ENCODE measurements around the gene MATN4.

Gene MATN4

DNA sequence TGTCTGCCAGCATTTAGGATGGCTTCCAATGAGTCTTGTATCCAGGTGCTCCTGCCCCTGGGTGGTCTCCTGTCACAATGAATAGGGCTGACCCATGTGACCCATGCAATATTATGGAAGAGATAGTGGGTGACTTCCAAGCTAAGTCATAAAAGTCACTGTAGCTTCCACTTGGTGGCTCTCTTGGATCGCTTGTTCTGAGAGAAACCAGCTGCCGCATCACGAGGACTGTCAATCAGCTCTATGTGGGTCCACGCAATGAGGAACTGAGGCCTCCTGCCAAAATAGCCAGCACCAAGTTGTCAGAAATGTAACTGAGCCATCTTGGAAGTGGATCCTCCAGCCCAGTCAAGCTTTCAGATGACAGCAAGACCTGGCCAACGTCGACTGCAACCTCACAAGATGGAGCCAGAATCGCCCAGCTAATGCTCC is 14.9 kb upstream of the MATN4 start:
- no peaks in the 10 kb centered on the region for H3K9me3 ChIP-seq (ENCODE audit: low read length)
- H3K9ac ChIP-seq (ENCODE audit: low read length) = no peak overlapping the region
- H3K4me1 ChIP-seq (ENCODE audit: insufficient read depth, low read length) = no peaks in the 10 kb centered on the region
- peaks cover 19% of the 10 kb centered on the region for H3K36me3 ChIP-seq (ENCODE audit: insufficient read depth, low read length)
- no peaks in the 10 kb centered on the region for H3K27me3 ChIP-seq (ENCODE audit: control insufficient read depth in 1 of 2, insufficient read depth in 2 of 2, low read length in 2 of 2)
- H3K27ac ChIP-seq (ENCODE audit: low read depth, low read length) = no peak overlapping the region
- H3K4me3 ChIP-seq (ENCODE audit: low read depth in 1 of 2, low read length in 2 of 2) = no peak overlapping the region

- H3K27ac ChIP-seq (ENCODE audit: low read depth, low read length) = no peak overlapping the region
- peaks cover 0 to 13% of the 10 kb centered on the region in 2 donors for H3K27me3 ChIP-seq (ENCODE audit: control insufficient read depth in 1 of 2, insufficient read depth in 2 of 2, low read length in 2 of 2)
- no peak overlapping the region for H3K9ac ChIP-seq (ENCODE audit: low read length)
- peaks cover 6% of the 10 kb centered on the region for H3K36me3 ChIP-seq (ENCODE audit: insufficient read depth, low read length)
- H3K4me3 ChIP-seq (ENCODE audit: low read depth in 1 of 2, low read length in 2 of 2) = no peak overlapping the region
- no peaks in the 10 kb centered on the region for H3K4me1 ChIP-seq (ENCODE audit: insufficient read depth, low read length)
- no peaks in the 10 kb centered on the region for H3K9me3 ChIP-seq (ENCODE audit: low read length)
These were observed 13.0 kb upstream of the MATN4 start for GRCh38 chr20:45320948-45321595.

GRCh38 chr20:45318948-45319347 is 10.8 kb upstream of the MATN4 start:
- Histone ChIP-seq H3K27me3 (ENCODE audit: control insufficient read depth in 1 of 2, insufficient read depth in 2 of 2, low read length in 2 of 2) (peaks cover 0 to 22% of the 10 kb centered on the region in 2 donors), H3K9ac (ENCODE audit: low read length) (no peak overlapping the region), H3K4me1 (ENCODE audit: insufficient read depth, low read length) (no peaks in the 10 kb centered on the region), H3K36me3 (ENCODE audit: insufficient read depth, low read length) (no peaks in the 10 kb centered on the region), H3K27ac (ENCODE audit: low read depth, low read length) (no peak overlapping the region), H3K9me3 (ENCODE audit: low read length) (no peaks in the 10 kb centered on the region), H3K4me3 (ENCODE audit: low read depth in 1 of 2, low read length in 2 of 2) (no peak overlapping the region)

DNA sequence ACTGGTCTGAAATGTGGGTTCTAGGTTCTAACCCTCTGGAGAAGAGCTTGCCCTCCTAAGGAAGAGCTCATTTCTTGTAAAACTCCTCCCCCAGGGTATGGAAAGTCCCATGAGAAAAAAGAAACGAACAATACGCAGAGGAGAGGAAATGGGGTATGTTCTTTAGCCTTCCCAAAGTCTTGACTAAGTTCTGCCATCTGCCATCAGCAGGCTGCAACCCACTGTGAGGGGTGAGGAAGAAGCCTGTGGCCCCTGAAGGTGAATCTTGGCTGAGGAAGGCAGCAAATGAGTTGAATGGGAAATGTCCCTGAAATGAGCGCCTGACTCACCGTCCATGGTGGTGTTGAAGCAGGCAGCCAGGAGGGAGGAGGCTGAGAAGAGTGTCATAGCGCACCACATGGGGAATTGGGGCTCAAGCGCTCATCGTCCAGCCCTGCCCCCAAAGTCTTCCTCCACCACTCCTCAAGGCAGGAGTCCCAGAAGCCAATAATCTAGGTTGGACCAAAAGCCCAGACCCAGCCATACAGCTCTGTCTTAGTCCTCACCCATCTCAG is 10.4 kb upstream of the MATN4 start:
- Histone ChIP-seq H3K9ac (ENCODE audit: low read length) (no peak overlapping the region), H3K27me3 (ENCODE audit: control insufficient read depth in 1 of 2, insufficient read depth in 2 of 2, low read length in 2 of 2) (peaks cover 0 to 27% of the 10 kb centered on the region in 2 donors), H3K4me3 (ENCODE audit: low read depth in 1 of 2, low read length in 2 of 2) (no peak overlapping the region), H3K36me3 (ENCODE audit: insufficient read depth, low read length) (no peaks in the 10 kb centered on the region), H3K9me3 (ENCODE audit: low read length) (no peaks in the 10 kb centered on the region), H3K27ac (ENCODE audit: low read depth, low read length) (no peak overlapping the region), H3K4me1 (ENCODE audit: insufficient read depth, low read length) (no peaks in the 10 kb centered on the region)

- no peak overlapping the region for H3K9ac ChIP-seq (ENCODE audit: low read length)
- peaks cover 0 to 29% of the 10 kb centered on the region in 2 donors for H3K27me3 ChIP-seq (ENCODE audit: control insufficient read depth in 1 of 2, insufficient read depth in 2 of 2, low read length in 2 of 2)
- no peaks in the 10 kb centered on the region for H3K9me3 ChIP-seq (ENCODE audit: low read length)
- H3K4me1 ChIP-seq (ENCODE audit: insufficient read depth, low read length) = no peaks in the 10 kb centered on the region
- H3K36me3 ChIP-seq (ENCODE audit: insufficient read depth, low read length) = no peaks in the 10 kb centered on the region
- no peak overlapping the region for H3K27ac ChIP-seq (ENCODE audit: low read depth, low read length)
- no peak overlapping the region for H3K4me3 ChIP-seq (ENCODE audit: low read depth in 1 of 2, low read length in 2 of 2)
These were observed 9.7 kb upstream of the MATN4 start for GRCh38 chr20:45317826-45318225.

DNA sequence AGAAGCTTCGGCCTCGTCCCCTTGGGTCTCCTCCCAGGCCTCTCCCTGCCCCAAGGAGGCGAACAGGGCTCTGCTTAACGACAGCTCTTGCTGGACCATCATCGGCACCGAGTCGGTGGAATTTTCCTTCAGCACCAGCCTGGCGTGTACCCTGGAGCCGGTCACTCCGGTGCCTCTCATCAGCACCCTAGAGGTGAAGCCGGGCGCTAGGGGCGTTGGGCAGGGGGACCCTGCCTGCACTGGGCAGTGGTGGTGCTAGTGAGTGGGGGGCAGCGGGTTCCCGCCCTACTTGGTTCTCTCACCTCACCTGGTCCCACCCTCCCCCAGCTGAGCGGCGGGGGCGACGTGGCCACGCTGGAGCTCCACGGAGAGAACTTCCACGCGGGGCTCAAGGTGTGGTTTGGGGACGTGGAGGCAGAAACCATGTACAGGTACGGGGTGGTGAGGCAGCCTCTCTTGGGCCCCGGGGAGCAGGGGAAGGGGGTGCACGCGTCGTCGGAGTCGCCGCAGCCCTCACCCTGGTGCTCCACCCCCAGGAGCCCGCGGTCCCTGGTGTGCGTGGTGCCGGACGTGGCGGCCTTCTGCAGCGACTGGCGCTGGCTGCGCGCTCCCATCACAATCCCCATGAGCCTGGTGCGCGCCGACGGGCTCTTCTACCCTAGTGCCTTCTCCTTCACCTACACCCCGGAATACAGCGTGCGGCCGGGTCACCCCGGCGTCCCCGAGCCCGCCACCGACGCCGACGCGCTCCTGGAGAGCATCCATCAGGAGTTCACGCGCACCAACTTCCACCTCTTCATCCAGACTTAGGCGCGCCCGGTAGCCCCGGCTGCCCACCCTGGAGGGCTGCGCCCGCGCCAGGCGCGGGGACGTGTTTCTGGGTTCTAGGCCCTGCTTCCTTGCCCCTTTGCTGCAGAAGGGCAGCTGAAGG is 8.3 kb upstream of the MATN4 start:
- Histone ChIP-seq H3K27me3 (ENCODE audit: control insufficient read depth in 1 of 2, insufficient read depth in 2 of 2, low read length in 2 of 2) (peaks cover 0 to 39% of the 10 kb centered on the region in 2 donors), H3K36me3 (ENCODE audit: insufficient read depth, low read length) (no peaks in the 10 kb centered on the region), H3K27ac (ENCODE audit: low read depth, low read length) (no peak overlapping the region), H3K4me3 (ENCODE audit: low read depth in 1 of 2, low read length in 2 of 2) (no peak overlapping the region), H3K4me1 (ENCODE audit: insufficient read depth, low read length) (no peaks in the 10 kb centered on the region), H3K9me3 (ENCODE audit: low read length) (no peaks in the 10 kb centered on the region), H3K9ac (ENCODE audit: low read length) (no peak overlapping the region)

- Histone ChIP-seq H3K9ac (ENCODE audit: low read length) (no peak overlapping the region), H3K4me1 (ENCODE audit: insufficient read depth, low read length) (no peaks in the 10 kb centered on the region), H3K27ac (ENCODE audit: low read depth, low read length) (no peak overlapping the region), H3K36me3 (ENCODE audit: insufficient read depth, low read length) (no peaks in the 10 kb centered on the region), H3K4me3 (ENCODE audit: low read depth in 1 of 2, low read length in 2 of 2) (no peak overlapping the region), H3K9me3 (ENCODE audit: low read length) (no peaks in the 10 kb centered on the region), H3K27me3 (ENCODE audit: control insufficient read depth in 1 of 2, insufficient read depth in 2 of 2, low read length in 2 of 2) (peaks cover 0 to 42% of the 10 kb centered on the region in 2 donors)
These were observed 7.6 kb upstream of the MATN4 start for GRCh38 chr20:45315672-45316071.

GRCh38 chr20:45313943-45314342 is 5.8 kb upstream of the MATN4 start:
- H3K9me3 ChIP-seq (ENCODE audit: low read length) = no peaks in the 10 kb centered on the region
- no peaks in the 10 kb centered on the region for H3K4me1 ChIP-seq (ENCODE audit: insufficient read depth, low read length)
- H3K27ac ChIP-seq (ENCODE audit: low read depth, low read length) = no peak overlapping the region
- no peak overlapping the region for H3K9ac ChIP-seq (ENCODE audit: low read length)
- no peak overlapping the region for H3K4me3 ChIP-seq (ENCODE audit: low read depth in 1 of 2, low read length in 2 of 2)
- H3K36me3 ChIP-seq (ENCODE audit: insufficient read depth, low read length) = no peaks in the 10 kb centered on the region
- peaks cover 0 to 42% of the 10 kb centered on the region in 2 donors for H3K27me3 ChIP-seq (ENCODE audit: control insufficient read depth in 1 of 2, insufficient read depth in 2 of 2, low read length in 2 of 2)

DNA sequence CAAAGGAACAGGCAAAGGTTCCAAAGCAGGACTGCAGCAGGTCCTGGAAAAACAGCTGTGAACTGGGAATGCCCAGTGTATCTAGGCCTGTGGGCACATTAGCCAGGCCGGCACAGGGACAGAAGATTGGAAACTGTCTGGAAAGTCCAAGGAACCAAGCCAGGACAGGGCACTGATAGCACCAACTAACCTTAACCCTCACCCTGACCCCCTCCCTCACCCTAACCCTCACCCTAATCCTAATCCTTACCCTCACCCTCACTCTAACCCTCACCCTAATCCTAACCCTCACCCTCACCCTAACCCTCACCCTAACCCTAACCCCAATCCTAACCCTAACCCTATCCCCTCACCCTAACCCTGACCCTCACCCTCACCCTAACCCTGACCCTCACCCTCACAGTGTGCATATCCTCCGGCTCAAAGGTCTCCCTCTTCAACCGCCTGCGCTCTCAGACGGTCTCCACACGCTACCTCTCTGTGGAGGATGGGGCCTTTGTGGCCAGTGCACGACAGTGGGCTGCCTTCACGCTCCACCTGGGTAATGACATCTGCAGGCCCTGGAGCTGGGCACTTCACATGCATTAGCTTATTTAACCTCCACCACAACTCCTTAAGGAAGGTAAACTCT is 5.1 kb upstream of the MATN4 start:
- H3K4me3 ChIP-seq (ENCODE audit: low read depth in 1 of 2, low read length in 2 of 2) = no peak overlapping the region
- no peak overlapping the region for H3K27ac ChIP-seq (ENCODE audit: low read depth, low read length)
- H3K27me3 ChIP-seq (ENCODE audit: control insufficient read depth in 1 of 2, insufficient read depth in 2 of 2, low read length in 2 of 2) = peaks cover 0 to 42% of the 10 kb centered on the region in 2 donors

GRCh38 chr20:45312241-45312640 is 4.1 kb upstream of the MATN4 start:
- Histone ChIP-seq H3K9me3 (ENCODE audit: low read length) (no peaks in the 10 kb centered on the region), H3K4me3 (ENCODE audit: low read depth in 1 of 2, low read length in 2 of 2) (no peak overlapping the region), H3K4me1 (ENCODE audit: insufficient read depth, low read length) (no peaks in the 10 kb centered on the region), H3K36me3 (ENCODE audit: insufficient read depth, low read length) (no peaks in the 10 kb centered on the region), H3K27me3 (ENCODE audit: control insufficient read depth in 1 of 2, insufficient read depth in 2 of 2, low read length in 2 of 2) (peaks cover 8 to 46% of the 10 kb centered on the region in 2 donors), H3K27ac (ENCODE audit: low read depth, low read length) (no peak overlapping the region), H3K9ac (ENCODE audit: low read length) (no peak overlapping the region)

More for the DNA sequence above, 5.1 kb upstream of the MATN4 start:
- Histone ChIP-seq H3K9me3 (ENCODE audit: low read length) (no peaks in the 10 kb centered on the region), H3K4me1 (ENCODE audit: insufficient read depth, low read length) (no peaks in the 10 kb centered on the region), H3K36me3 (ENCODE audit: insufficient read depth, low read length) (no peaks in the 10 kb centered on the region), H3K9ac (ENCODE audit: low read length) (no peak overlapping the region)

DNA sequence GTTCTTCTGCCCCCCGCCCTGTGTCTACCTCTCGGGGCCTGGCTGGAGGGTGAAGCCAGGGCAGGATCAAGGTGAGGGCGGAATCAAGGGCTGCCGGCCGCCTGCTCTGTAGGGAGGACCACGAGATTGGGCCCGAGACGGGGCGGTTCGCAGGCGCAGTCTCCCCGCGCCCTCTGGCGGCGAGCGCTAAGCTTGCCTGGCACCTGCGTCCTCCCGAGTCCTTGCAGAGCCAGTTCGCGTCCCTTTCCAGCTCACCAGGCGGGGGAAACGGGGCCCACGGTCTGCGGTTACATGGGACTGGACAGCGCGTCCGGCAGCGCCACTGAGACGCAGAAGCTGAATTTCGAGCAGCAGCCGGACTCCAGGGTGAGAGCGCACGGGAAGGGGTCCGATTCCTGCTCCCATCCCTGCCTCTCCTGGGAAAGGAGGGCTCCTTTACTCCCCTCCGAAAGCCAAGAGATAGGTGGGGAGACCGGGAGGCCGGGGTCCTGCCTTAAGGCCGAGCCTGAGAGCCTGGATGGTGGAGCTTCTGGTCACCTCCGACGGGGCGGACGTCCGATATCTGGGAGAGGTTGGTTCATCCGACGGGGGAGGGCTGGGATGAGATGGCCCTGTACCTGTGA is 3.6 kb upstream of the MATN4 start:
- Histone ChIP-seq H3K4me1 (ENCODE audit: insufficient read depth, low read length) (no peaks in the 10 kb centered on the region), H3K27me3 (ENCODE audit: control insufficient read depth in 1 of 2, insufficient read depth in 2 of 2, low read length in 2 of 2) (peaks cover 9 to 46% of the 10 kb centered on the region in 2 donors), H3K4me3 (ENCODE audit: low read depth in 1 of 2, low read length in 2 of 2) (no peak overlapping the region), H3K9me3 (ENCODE audit: low read length) (no peaks in the 10 kb centered on the region), H3K36me3 (ENCODE audit: insufficient read depth, low read length) (no peaks in the 10 kb centered on the region), H3K9ac (ENCODE audit: low read length) (no peak overlapping the region), H3K27ac (ENCODE audit: low read depth, low read length) (no peak overlapping the region)
